ENCODE measurements around the gene MSI2.

- TF ChIP-seq ZNF274 (IDR thresholded peaks at IDR 0.05; ENCODE audit: low read depth, low read length), result no peak
- no peak for TF ChIP-seq YY1 (IDR thresholded peaks at IDR 0.05; ENCODE audit: insufficient read depth, insufficient read length)
These were observed 141.1 kb downstream of the MSI2 start for GRCh38 chr17:57397402-57397801.
